NT2/D1 (cell line): Measurements from ENCODE around the gene MEGF10.

Experiments
- SUZ12 ChIP-seq: IDR thresholded peaks from 2 replicates; pipeline ENCODE4 v1.6.1; 2011; ENCODE audit not compliant: insufficient read length, insufficient read depth; ENCODE audit errors: extremely low read depth
- YY1 ChIP-seq: IDR thresholded peaks from 2 replicates; pipeline ENCODE4 v1.6.1; 2011; ENCODE audit not compliant: insufficient read length, insufficient read depth

DNA sequence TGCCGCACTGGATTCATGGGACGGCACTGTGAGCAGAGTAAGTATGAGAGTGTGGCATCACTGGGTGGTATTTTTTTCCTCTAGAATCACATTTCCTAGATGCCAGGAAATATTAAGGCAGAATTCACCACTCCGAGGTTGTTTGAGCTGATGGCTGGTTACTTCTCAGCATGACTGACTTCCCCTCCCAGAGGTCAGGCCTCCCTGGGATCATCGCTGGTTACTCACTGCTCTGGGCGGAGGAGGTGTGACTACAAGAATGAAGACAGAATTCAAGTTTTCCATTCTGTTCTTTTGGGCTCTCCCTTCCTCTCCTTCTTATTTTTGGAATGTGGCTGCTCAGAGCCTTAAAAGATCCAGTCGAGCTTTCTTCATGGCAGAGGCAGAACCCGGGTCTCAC lies 150.2 kb downstream of the MEGF10 start:
- TF ChIP-seq SUZ12 (no peak), YY1 (no peak)
